ENCODE results near the gene VPS13D.

VPS13D gene

GRCh38 chr1:12201352-12202189, 28.3 kb upstream of the VPS13D start:
- Histone ChIP-seq H3K4me3 (ENCODE audit: low read depth, low read length) (no peak overlapping the region), H3K4me1 (ENCODE audit: control insufficient read depth, insufficient read depth, low read length, unreplicated experiment) (no peaks in the 10 kb centered on the region), H2AFZ (ENCODE audit: low read length, unreplicated experiment) (no peak overlapping the region), H3K27ac (ENCODE audit: low read depth, low read length) (no peak overlapping the region), H3K36me3 (ENCODE audit: insufficient read depth, low read length) (0 out of 2 replicates have a peak, but pooled peaks cover 3% of the 10 kb centered on the region), H3K79me2 (ENCODE audit: control insufficient read depth, insufficient read depth, low read length, unreplicated experiment) (no peaks in the 10 kb centered on the region), H3K27me3 (ENCODE audit: insufficient read depth, low read length) (no peaks in the 10 kb centered on the region)

- Histone ChIP-seq H2AFZ (ENCODE audit: low read length, unreplicated experiment) (no peak overlapping the region), H3K4me3 (ENCODE audit: low read depth, low read length) (no peak overlapping the region), H3K27ac (ENCODE audit: low read depth, low read length) (no peak overlapping the region), H3K4me1 (ENCODE audit: control insufficient read depth, insufficient read depth, low read length, unreplicated experiment) (no peaks in the 10 kb centered on the region), H3K36me3 (ENCODE audit: insufficient read depth, low read length) (0 out of 2 replicates have a peak, but pooled peaks cover 3% of the 10 kb centered on the region), H3K79me2 (ENCODE audit: control insufficient read depth, insufficient read depth, low read length, unreplicated experiment) (no peaks in the 10 kb centered on the region), H3K27me3 (ENCODE audit: insufficient read depth, low read length) (no peaks in the 10 kb centered on the region)
These were observed 27.7 kb upstream of the VPS13D start for GRCh38 chr1:12202190-12202497.

GRCh38 chr1:12202577-12202976, 27.3 kb upstream of the VPS13D start:
- no peak overlapping the region for H3K4me3 ChIP-seq (ENCODE audit: low read depth, low read length)
- no peaks in the 10 kb centered on the region for H3K27me3 ChIP-seq (ENCODE audit: insufficient read depth, low read length)
- no peak overlapping the region for H2AFZ ChIP-seq (ENCODE audit: low read length, unreplicated experiment)
- no peaks in the 10 kb centered on the region for H3K79me2 ChIP-seq (ENCODE audit: control insufficient read depth, insufficient read depth, low read length, unreplicated experiment)
- H3K4me1 ChIP-seq (ENCODE audit: control insufficient read depth, insufficient read depth, low read length, unreplicated experiment), result no peaks in the 10 kb centered on the region
- 0 out of 2 replicates have a peak, but pooled peaks cover 3% of the 10 kb centered on the region for H3K36me3 ChIP-seq (ENCODE audit: insufficient read depth, low read length)
- H3K27ac ChIP-seq (ENCODE audit: low read depth, low read length), result no peak overlapping the region

GRCh38 chr1:12203216-12204007, 26.4 kb upstream of the VPS13D start:
- Histone ChIP-seq H3K4me1 (ENCODE audit: control insufficient read depth, insufficient read depth, low read length, unreplicated experiment) (no peaks in the 10 kb centered on the region), H3K4me3 (ENCODE audit: low read depth, low read length) (no peak overlapping the region), H3K27me3 (ENCODE audit: insufficient read depth, low read length) (no peaks in the 10 kb centered on the region), H3K36me3 (ENCODE audit: insufficient read depth, low read length) (0 out of 2 replicates have a peak, but pooled peaks cover 3% of the 10 kb centered on the region), H2AFZ (ENCODE audit: low read length, unreplicated experiment) (no peak overlapping the region), H3K27ac (ENCODE audit: low read depth, low read length) (no peak overlapping the region), H3K79me2 (ENCODE audit: control insufficient read depth, insufficient read depth, low read length, unreplicated experiment) (no peaks in the 10 kb centered on the region)

GRCh38 chr1:12204140-12204539, 25.7 kb upstream of the VPS13D start:
- H3K27me3 ChIP-seq (ENCODE audit: insufficient read depth, low read length), result no peaks in the 10 kb centered on the region
- no peak overlapping the region for H3K4me3 ChIP-seq (ENCODE audit: low read depth, low read length)
- no peak overlapping the region for H3K27ac ChIP-seq (ENCODE audit: low read depth, low read length)
- H2AFZ ChIP-seq (ENCODE audit: low read length, unreplicated experiment), result no peak overlapping the region
- no peaks in the 10 kb centered on the region for H3K4me1 ChIP-seq (ENCODE audit: control insufficient read depth, insufficient read depth, low read length, unreplicated experiment)
- 0 out of 2 replicates have a peak, but pooled peaks cover 3% of the 10 kb centered on the region for H3K36me3 ChIP-seq (ENCODE audit: insufficient read depth, low read length)
- no peaks in the 10 kb centered on the region for H3K79me2 ChIP-seq (ENCODE audit: control insufficient read depth, insufficient read depth, low read length, unreplicated experiment)

- H3K27ac ChIP-seq (ENCODE audit: low read depth, low read length), result no peak overlapping the region
- no peaks in the 10 kb centered on the region for H3K4me1 ChIP-seq (ENCODE audit: control insufficient read depth, insufficient read depth, low read length, unreplicated experiment)
- 0 out of 2 replicates have a peak, but pooled peaks cover 3% of the 10 kb centered on the region for H3K36me3 ChIP-seq (ENCODE audit: insufficient read depth, low read length)
- no peaks in the 10 kb centered on the region for H3K27me3 ChIP-seq (ENCODE audit: insufficient read depth, low read length)
- H2AFZ ChIP-seq (ENCODE audit: low read length, unreplicated experiment), result no peak overlapping the region
- H3K79me2 ChIP-seq (ENCODE audit: control insufficient read depth, insufficient read depth, low read length, unreplicated experiment), result no peaks in the 10 kb centered on the region
- no peak overlapping the region for H3K4me3 ChIP-seq (ENCODE audit: low read depth, low read length)
These were observed 24.8 kb upstream of the VPS13D start for GRCh38 chr1:12204754-12205658.

GRCh38 chr1:12206238-12206637, 23.6 kb upstream of the VPS13D start:
- Histone ChIP-seq H3K27ac (ENCODE audit: low read depth, low read length) (no peak overlapping the region), H3K4me1 (ENCODE audit: control insufficient read depth, insufficient read depth, low read length, unreplicated experiment) (no peaks in the 10 kb centered on the region), H3K27me3 (ENCODE audit: insufficient read depth, low read length) (no peaks in the 10 kb centered on the region), H3K36me3 (ENCODE audit: insufficient read depth, low read length) (0 out of 2 replicates have a peak, but pooled peaks cover 3% of the 10 kb centered on the region), H2AFZ (ENCODE audit: low read length, unreplicated experiment) (no peak overlapping the region), H3K79me2 (ENCODE audit: control insufficient read depth, insufficient read depth, low read length, unreplicated experiment) (no peaks in the 10 kb centered on the region), H3K4me3 (ENCODE audit: low read depth, low read length) (no peak overlapping the region)

GRCh38 chr1:12206792-12207424, 22.9 kb upstream of the VPS13D start:
- Histone ChIP-seq H3K4me1 (ENCODE audit: control insufficient read depth, insufficient read depth, low read length, unreplicated experiment) (no peaks in the 10 kb centered on the region), H3K79me2 (ENCODE audit: control insufficient read depth, insufficient read depth, low read length, unreplicated experiment) (no peaks in the 10 kb centered on the region), H3K27me3 (ENCODE audit: insufficient read depth, low read length) (no peaks in the 10 kb centered on the region), H2AFZ (ENCODE audit: low read length, unreplicated experiment) (no peak overlapping the region), H3K36me3 (ENCODE audit: insufficient read depth, low read length) (0 out of 2 replicates have a peak, but pooled peaks cover 3% of the 10 kb centered on the region), H3K4me3 (ENCODE audit: low read depth, low read length) (no peak overlapping the region), H3K27ac (ENCODE audit: low read depth, low read length) (no peak overlapping the region)

GRCh38 chr1:12208271-12208670, 21.6 kb upstream of the VPS13D start:
- no peaks in the 10 kb centered on the region for H3K27me3 ChIP-seq (ENCODE audit: insufficient read depth, low read length)
- no peaks in the 10 kb centered on the region for H3K36me3 ChIP-seq (ENCODE audit: insufficient read depth, low read length)
- no peak overlapping the region for H3K27ac ChIP-seq (ENCODE audit: low read depth, low read length)
- no peak overlapping the region for H2AFZ ChIP-seq (ENCODE audit: low read length, unreplicated experiment)
- no peaks in the 10 kb centered on the region for H3K4me1 ChIP-seq (ENCODE audit: control insufficient read depth, insufficient read depth, low read length, unreplicated experiment)
- H3K79me2 ChIP-seq (ENCODE audit: control insufficient read depth, insufficient read depth, low read length, unreplicated experiment), result no peaks in the 10 kb centered on the region
- H3K4me3 ChIP-seq (ENCODE audit: low read depth, low read length), result no peak overlapping the region

Measured in ACC112 (cell line).